LNCaP clone FGC (cell line): ENCODE data around the gene PLEKHH3.

Experiments used
- DNase-seq: peaks from one replicate; pipeline ENCODE4 v3.0.0-alpha.2; 2011; ENCODE audit warnings: low read depth
- H3K4me3 ChIP-seq: 2 replicates; pipeline ENCODE4 v1.5.1; 2011; ENCODE audit warnings: mild to moderate bottlenecking, low read depth, low read length, control low read depth
- CTCF ChIP-seq: IDR thresholded peaks from 2 replicates; pipeline ENCODE4 v1.5.1; 2012; ENCODE audit warnings: mild to moderate bottlenecking; ENCODE audit not compliant: control insufficient read depth, insufficient read depth; ENCODE audit errors: extremely low read depth

The PLEKHH3 gene

GRCh38 chr17:42676424-42677011, at the start of gene PLEKHH3:
Gene PLEKHH3, minus strand, starts transcription at chr17:42676994. Its CDS starts 431 bp downstream, at chr17:42676563.
- peak within 1 kb of the TSS; percentile 63 for H3K4me3 ChIP-seq
- no peak for DNase-seq
- TF ChIP-seq CTCF: no peak

- DNase-seq: no peak
- no peak overlapping the region for H3K4me3 ChIP-seq
- no peak for TF ChIP-seq CTCF
Observed at GRCh38 chr17:42725143-42725542, 48.3 kb upstream of the PLEKHH3 start.

- DNase-seq: no peak
- no peak for TF ChIP-seq CTCF
- no peak overlapping the region for H3K4me3 ChIP-seq
Observed at GRCh38 chr17:42723636-42724035, 46.8 kb upstream of the PLEKHH3 start.

GRCh38 chr17:42720996-42721583, 44.3 kb upstream of the PLEKHH3 start:
- DNase-seq: no peak
- no peak overlapping the region for H3K4me3 ChIP-seq
- peak; percentile 73 for TF ChIP-seq CTCF

GRCh38 chr17:42709561-42709960, 32.8 kb upstream of the PLEKHH3 start:
- no peak for TF ChIP-seq CTCF
- DNase-seq: no peak
- no peak overlapping the region for H3K4me3 ChIP-seq

GRCh38 chr17:42708588-42708987, 31.8 kb upstream of the PLEKHH3 start:
- DNase-seq: no peak
- TF ChIP-seq CTCF: no peak
- no peak overlapping the region for H3K4me3 ChIP-seq

GRCh38 chr17:42706732-42707131, 29.9 kb upstream of the PLEKHH3 start:
- H3K4me3 ChIP-seq: no peak overlapping the region
- TF ChIP-seq CTCF: no peak
- DNase-seq: no peak
